ENCODE data around the gene TP53I13.

Gene TP53I13

DNA sequence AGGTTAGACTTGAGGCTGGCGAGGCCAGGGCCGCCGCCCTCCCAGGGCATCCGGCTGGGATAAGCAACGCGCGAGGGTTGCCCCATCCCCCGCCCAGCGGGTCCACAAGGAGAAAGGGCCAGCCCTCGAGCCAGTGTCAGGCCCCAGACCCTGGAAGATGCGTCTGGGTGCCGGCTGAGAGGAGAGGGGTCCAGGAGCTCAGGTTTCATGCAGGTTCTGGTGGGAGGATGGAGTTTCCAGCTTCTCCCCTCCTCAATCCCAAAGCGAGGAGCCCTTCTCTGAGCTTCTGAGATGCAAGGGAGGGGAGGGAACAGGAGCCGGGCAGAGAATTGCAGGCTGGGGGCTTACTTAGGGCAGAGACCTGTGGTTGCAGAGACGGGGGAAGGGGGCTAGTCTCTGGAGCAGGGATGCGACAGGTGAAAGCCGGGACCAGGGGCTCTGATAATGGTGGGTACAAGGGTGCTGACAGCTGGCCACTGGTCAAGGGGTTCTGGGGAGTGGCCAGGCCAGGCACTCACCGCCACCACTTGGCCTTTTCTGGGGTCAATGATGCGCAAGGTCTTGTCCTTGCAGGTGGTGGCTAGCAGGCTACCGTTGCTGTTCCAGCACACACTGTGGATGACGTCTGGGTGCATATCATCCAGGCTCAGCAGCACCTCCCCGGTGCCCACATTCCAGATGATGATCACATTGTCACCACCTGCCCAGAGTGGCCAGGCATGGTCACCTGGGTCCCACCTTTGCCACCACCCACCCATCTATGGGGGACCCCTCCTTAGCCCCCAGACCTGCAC is 50.0 kb downstream of the TP53I13 start:
- Mint-ChIP-seq H3K4me1 (peaks cover 61% of the 10 kb centered on the region), H3K27me3 (no peaks in the 10 kb centered on the region), H3K27ac (no peak overlapping the region), H3K9me3 (no peaks in the 10 kb centered on the region), H3K4me3 (peak overlapping the region; percentile 14), H3K36me3 (ENCODE audit: low read depth) (no peaks in the 10 kb centered on the region)
- no peak for DNase-seq
- no peak for ATAC-seq

- DNase-seq (no peak), ATAC-seq (no peak)
- H3K4me3 Mint-ChIP-seq: no peak overlapping the region
- no peak overlapping the region for H3K27ac Mint-ChIP-seq
- H3K36me3 Mint-ChIP-seq (ENCODE audit: low read depth): no peaks in the 10 kb centered on the region
- H3K27me3 Mint-ChIP-seq: no peaks in the 10 kb centered on the region
- peaks cover 62% of the 10 kb centered on the region for H3K4me1 Mint-ChIP-seq
- no peaks in the 10 kb centered on the region for H3K9me3 Mint-ChIP-seq
These were observed 50.8 kb downstream of the TP53I13 start for GRCh38 chr17:29619251-29619650.

DNA sequence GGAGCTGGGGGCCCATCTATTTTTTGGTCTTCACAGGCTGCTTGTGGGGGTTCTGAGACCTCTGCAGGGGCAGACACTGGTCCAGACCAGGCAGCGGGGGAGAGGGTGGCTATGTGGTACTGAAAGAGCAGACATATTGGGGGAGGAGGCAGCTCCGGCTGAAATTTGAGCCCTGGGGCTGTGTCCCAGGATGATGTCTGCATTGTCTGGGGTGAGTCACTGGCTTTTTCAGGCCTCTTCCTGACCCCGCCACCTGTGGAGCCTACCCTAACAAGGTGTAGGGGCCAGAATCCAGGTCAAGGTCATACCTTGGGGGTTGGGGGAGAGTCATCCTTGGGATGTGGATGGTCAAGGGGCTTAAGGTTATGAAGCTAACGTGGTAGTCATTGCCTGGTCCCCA is 51.8 kb downstream of the TP53I13 start:
- Mint-ChIP-seq H3K36me3 (ENCODE audit: low read depth) (no peaks in the 10 kb centered on the region), H3K27ac (no peak overlapping the region), H3K4me3 (no peak overlapping the region), H3K4me1 (peaks cover 62% of the 10 kb centered on the region), H3K9me3 (no peaks in the 10 kb centered on the region), H3K27me3 (no peaks in the 10 kb centered on the region)
- ATAC-seq (no peak), DNase-seq (no peak)

DNA sequence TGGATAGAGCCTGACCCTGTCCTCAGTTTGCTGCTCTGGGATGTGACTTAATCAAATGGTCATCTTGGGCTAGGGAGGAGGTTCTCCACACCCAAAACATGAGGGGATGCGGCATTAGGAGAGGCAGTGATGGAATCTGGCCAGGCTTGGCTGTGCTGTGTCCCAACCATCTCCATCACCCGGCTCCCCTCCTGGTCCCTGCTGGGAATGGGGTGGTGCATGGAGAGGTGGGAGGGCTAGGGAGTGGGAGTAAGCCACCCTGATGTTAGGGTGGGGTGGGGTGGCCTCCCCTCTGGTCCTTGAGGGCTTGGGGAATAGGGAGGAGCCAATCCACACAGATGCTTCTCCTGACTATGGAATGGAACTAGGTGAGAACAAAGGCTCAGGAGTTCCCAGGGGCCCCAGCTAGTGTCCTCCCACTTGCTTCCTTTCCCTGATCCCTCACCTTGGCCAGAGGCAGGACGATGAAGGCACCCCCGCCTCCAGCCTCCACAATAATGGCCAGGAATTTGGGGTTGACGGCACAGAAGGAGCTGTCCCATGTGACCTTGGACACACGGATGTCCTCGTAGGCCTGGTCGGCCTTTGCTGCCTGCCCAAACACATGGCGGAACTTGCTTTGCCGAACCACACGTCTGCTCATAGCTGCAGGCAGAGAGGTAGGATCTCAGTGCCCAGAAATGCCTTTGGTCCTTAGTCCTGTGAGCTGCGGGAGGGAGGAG is 52.4 kb downstream of the TP53I13 start:
- H3K4me3 Mint-ChIP-seq: peak overlapping the region; percentile 79
- DNase-seq (no peak), ATAC-seq (no peak)
- no peaks in the 10 kb centered on the region for H3K27me3 Mint-ChIP-seq
- peaks cover 63% of the 10 kb centered on the region for H3K4me1 Mint-ChIP-seq
- H3K36me3 Mint-ChIP-seq (ENCODE audit: low read depth): no peaks in the 10 kb centered on the region
- peak overlapping the region; percentile 2 for H3K27ac Mint-ChIP-seq
- H3K9me3 Mint-ChIP-seq: no peaks in the 10 kb centered on the region

- Mint-ChIP-seq H3K4me3 (peak overlapping the region; percentile 79), H3K9me3 (no peaks in the 10 kb centered on the region), H3K27ac (no peak overlapping the region), H3K4me1 (peaks cover 59% of the 10 kb centered on the region), H3K36me3 (ENCODE audit: low read depth) (no peaks in the 10 kb centered on the region), H3K27me3 (no peaks in the 10 kb centered on the region)
- DNase-seq (no peak), ATAC-seq (no peak)
These were observed 53.3 kb downstream of the TP53I13 start for GRCh38 chr17:29621751-29622194.

Measured in activated naive CD8-positive, alpha-beta T cell treated with anti-CD3 and anti-CD28 coated beads, Interleukin-2, amount 50 U/mL, for 24 hours (primary cell).